K562 (cell line): ENCODE data around the gene ARID3A. TPM values are rescaled to one million over a fixed set of nuclear protein-coding genes. Genes with fewer than 3 reads are reported as not detected.
A peak's percentile ranks its signal among the peaks of the same experiment; 100 is the strongest.

Experiments
- CC2D1A ChIP-seq: fragments of 450-650 bp; IDR thresholded peaks from 2 replicates; pipeline ENCODE4 v1.6.1; 2017; ENCODE audit warnings: mild to moderate bottlenecking
- CREBBP ChIP-seq: IDR thresholded peaks from one replicate; pipeline ENCODE4 v1.6.1; 2012; ENCODE audit warnings: low read depth, mild to moderate bottlenecking, control low read depth, inconsistent platforms, low read length
- CREM ChIP-seq: IDR thresholded peaks from 2 replicates; pipeline ENCODE4 v1.6.1; 2014; ENCODE audit warnings: antibody characterized with exemption, low read depth
- EGR1 ChIP-seq: fragments of 450-650 bp; conservative IDR thresholded peaks from 2 replicates; pipeline ENCODE4 v1.6.1; 2017; ENCODE audit warnings: mild to moderate bottlenecking
- EP400 ChIP-seq: fragments of 450-650 bp; IDR thresholded peaks from 2 replicates; pipeline ENCODE4 v1.6.1; 2017; ENCODE audit warnings: antibody characterized with exemption, mild to moderate bottlenecking, moderate library complexity
- MAX ChIP-seq: sonication (generic); formaldehyde crosslinking; IDR thresholded peaks from 2 replicates; pipeline ENCODE4 v1.9.0; 2022; ENCODE audit warnings: mild to moderate bottlenecking, missing genetic modification reagents
- MYC ChIP-seq, 2 experiments: fragments of 250-450 bp in 1 of 2; sonication (Bioruptor Pico) in 1 of 2; IDR thresholded peaks; 2 replicates each; pipeline versions ENCODE4 v1.5.1 to v1.6.1; 2012 to 2021; ENCODE audit warnings: low read depth in 2 of 2, borderline replicate concordance in 1 of 2, improper control_type of control experiment in 1 of 2, low read length in 1 of 2, mild to moderate bottlenecking in 1 of 2, moderate library complexity in 1 of 2
- REST ChIP-seq, 2 experiments: fragments of 450-650 bp; formaldehyde crosslinking in 1 of 2; IDR thresholded peaks; 2 replicates each; pipeline versions ENCODE4 v1.4.0 to v1.6.1; 2014 to 2020; ENCODE audit warnings: mild to moderate bottlenecking in 2 of 2, borderline replicate concordance in 1 of 2, low read depth in 1 of 2
- RNF2 ChIP-seq: sonication (generic); IDR thresholded peaks from 2 replicates; pipeline ENCODE4 v1.6.1; 2016
- SUPT5H ChIP-seq: fragments of 450-650 bp; IDR thresholded peaks from 2 replicates; pipeline ENCODE4 v1.6.1; 2016
- TAF1 ChIP-seq: IDR thresholded peaks from 2 replicates; pipeline ENCODE4 v1.6.1; 2011; ENCODE audit warnings: mild to moderate bottlenecking, low read length, moderate library complexity; ENCODE audit not compliant: insufficient read depth, control insufficient read depth, severe bottlenecking; ENCODE audit errors: extremely low read depth
- TEAD1 ChIP-seq, 2 experiments: fragments of 450-650 bp in 1 of 2; sonication (generic) in 1 of 2; formaldehyde crosslinking; IDR thresholded peaks; 2 replicates each; pipeline versions ENCODE4 v1.4.0 to v1.8.0; 2020 to 2022; ENCODE audit warnings: mild to moderate bottlenecking in 2 of 2, missing genetic modification reagents in 1 of 2
- TOE1 ChIP-seq, 2 experiments: fragments of 450-650 bp in 1 of 2; sonication (generic) in 1 of 2; formaldehyde crosslinking in 1 of 2; IDR thresholded peaks; 2 replicates each; pipeline versions ENCODE4 v1.7.1 to v1.8.0; 2016 to 2022; ENCODE audit warnings: borderline replicate concordance in 2 of 2, mild to moderate bottlenecking in 2 of 2, antibody characterized with exemption in 1 of 2, inconsistent platforms in 1 of 2, low read depth in 1 of 2, missing genetic modification reagents in 1 of 2, moderate library complexity in 1 of 2
- VEZF1 ChIP-seq: fragments of 200-800 bp; sonication (Bioruptor generic); IDR thresholded peaks from 2 replicates; pipeline ENCODE4 v1.6.1; 2017; ENCODE audit warnings: missing genetic modification characterization, missing compliant biosample characterization
- ZFP36 ChIP-seq: fragments of 150-350 bp; IDR thresholded peaks from 2 replicates; pipeline ENCODE4 v1.6.1; 2018; ENCODE audit warnings: low read length, low read depth; ENCODE audit not compliant: partially characterized antibody
- polyA plus RNA-seq, 8 experiments: library from polyadenylated mRNA; depleted of rRNA in 4 of 8; stranded (reverse) in 5 of 8; unstranded in 3 of 8; fragments of >200 nt; fragmentation: Nextera tagmentation in 2 of 8; fragmentation: Illumina TruSeq in 1 of 8; extraction: Ambion mirVana in 2 of 8; extraction: Trizol in 1 of 8; gene quantifications; 2 replicates each; pipeline versions ENCODE4 v1.2.1 to v1.2.3, GENCODE V29; 2011 to 2014; ENCODE audit warnings: inconsistent platforms in 1 of 8, missing spikeins in 1 of 8
- total RNA-seq, 7 experiments: library from RNA; depleted of rRNA in 6 of 7; stranded (reverse); fragments of >200 nt in 6 of 7; fragmentation: Illumina TruSeq in 2 of 7; extraction: Trizol in 2 of 7; gene quantifications; 2 replicates each; pipeline versions ENCODE4 v1.2.1 to v1.2.3, GENCODE V29; 2011 to 2021; ENCODE audit warnings: low replicate concordance in 1 of 7

Gene ARID3A
- total and polyA plus RNA-seq, 9 of the 15 experiments (the other 6 are each of a cell fraction or from before 2014, with no cell fraction given), result 1.4 to 118 (median 31.2) TPM

- 0 out of 2 replicates have a peak, but pooled peaks have one; percentile 12 for TF ChIP-seq REST (IDR thresholded peaks at IDR 0.05; ENCODE audit: borderline replicate concordance)
- TF ChIP-seq REST (CRISPR knock-in tag; IDR thresholded peaks at IDR 0.05; ENCODE audit: low read depth), result no peak
- 0 out of 4 replicates have a peak, but pooled peaks of 1 of the 2 experiments have one; percentile 12 for TF ChIP-seq TEAD1 (CRISPR knock-in tag; IDR thresholded peaks at IDR 0.05)
- TF ChIP-seq VEZF1, result peak; percentile 97
- no peak for TF ChIP-seq CREBBP
- TF ChIP-seq EP400, result peak; percentile 37; the same call in 1 of the 2 replicates
- peak; percentile 93 for TF ChIP-seq EGR1
- TF ChIP-seq CREM, result peak; percentile 55; the same call in 1 of the 2 replicates
- peak; percentile 52 for TF ChIP-seq ZFP36
- TF ChIP-seq MAX, result 0 out of 2 replicates have a peak, but pooled peaks have one; percentile 7
- TF ChIP-seq CC2D1A, result no peak
- TF ChIP-seq TOE1 (IDR thresholded peaks at IDR 0.05; ENCODE audit: borderline replicate concordance), result no peak
- TF ChIP-seq TOE1 (CRISPR knock-in tag; IDR thresholded peaks at IDR 0.05; ENCODE audit: borderline replicate concordance, low read depth), result 0 out of 2 replicates have a peak, but pooled peaks have one; percentile 33
- TF ChIP-seq TAF1, result peak; percentile 61
- TF ChIP-seq MYC (IDR thresholded peaks at IDR 0.05; ENCODE audit: low read depth, low read length), result peak; percentile 31; the same call in 1 of the 2 replicates
- TF ChIP-seq MYC (CRISPR knock-in tag; IDR thresholded peaks at IDR 0.05; ENCODE audit: borderline replicate concordance, low read depth), result no peak
- peak; percentile 70 for TF ChIP-seq SUPT5H
- no peak; the same call in 1 of the 2 replicates for TF ChIP-seq RNF2
Observed at GRCh38 chr19:916645-917322, 9.1 kb upstream of the ARID3A start (continued).
